D721Med (cell line): ENCODE data around the gene ALKBH5.

ENCODE experiments used
- DNase-seq: peaks from one replicate; pipeline ENCODE4 v3.0.0; 2011; ENCODE audit warnings: low spot score; ENCODE audit not compliant: insufficient read length
- FAIRE-seq: peaks from 2 replicates; lab custom pipeline; 2011; peaks lifted over from hg19 to GRCh38; lab: Jason Lieb, UNC
- CTCF ChIP-seq: IDR thresholded peaks from 2 replicates; pipeline ENCODE4 v1.5.1; 2012; ENCODE audit warnings: mild to moderate bottlenecking, control low read depth; ENCODE audit not compliant: insufficient read depth; ENCODE audit errors: missing control alignments

ALKBH5 gene

GRCh38 chr17:18258356-18259038, 74.9 kb downstream of the ALKBH5 start, which contains the start of gene FLII:
FLII (minus strand) TSS chr17:18258738; CDS start chr17:18258690, 48 bp downstream.
- FAIRE-seq: no peak
- DNase-seq: no peak

More at GRCh38 chr17:18258356-18259038, 74.9 kb downstream of the ALKBH5 start, which contains the start of gene FLII:
- no peak for TF ChIP-seq CTCF
